HepG2 (cell line): ENCODE measurements around the gene MYL6. TPM values are rescaled to one million over a fixed set of nuclear protein-coding genes. Genes with fewer than 3 reads are reported as not detected.

Experiments
- ATRX ChIP-seq: sonication (generic); formaldehyde crosslinking; IDR thresholded peaks from 2 replicates; pipeline ENCODE4 v1.4.0; 2020; ENCODE audit warnings: missing genetic modification reagents, borderline replicate concordance
- FOXA3 ChIP-seq: IDR thresholded peaks from 2 replicates; pipeline ENCODE4 v1.6.1; 2016; ENCODE audit warnings: missing genetic modification reagents, missing compliant biosample characterization
- GTF3A ChIP-seq: sonication (generic); formaldehyde crosslinking; conservative IDR thresholded peaks from 2 replicates; pipeline ENCODE4 v1.4.0; 2020; ENCODE audit warnings: mild to moderate bottlenecking, missing genetic modification reagents
- HHEX ChIP-seq: IDR thresholded peaks from 2 replicates; pipeline ENCODE4 v1.6.1; 2016; ENCODE audit warnings: control low read depth
- HOXA7 ChIP-seq: sonication (generic); formaldehyde crosslinking; IDR thresholded peaks from 2 replicates; pipeline ENCODE4 v1.8.1; 2022; ENCODE audit warnings: mild to moderate bottlenecking, missing genetic modification reagents, moderate library complexity
- JUNB ChIP-seq: sonication (generic); formaldehyde crosslinking; IDR thresholded peaks from 2 replicates; pipeline ENCODE4 v1.8.0; 2022; ENCODE audit warnings: missing genetic modification reagents, mild to moderate bottlenecking, borderline replicate concordance
- KAT8 ChIP-seq: IDR thresholded peaks from 2 replicates; pipeline ENCODE4 v1.6.1; 2016; ENCODE audit warnings: missing genetic modification reagents, missing compliant biosample characterization
- MAFK ChIP-seq, 2 experiments: IDR thresholded peaks in 1 of 2; conservative IDR thresholded peaks in 1 of 2; 2 replicates each; pipeline ENCODE4 v1.6.1; 2011; ENCODE audit warnings: improper control_type of control experiment in 2 of 2, low read length in 2 of 2
- MED1 ChIP-seq: sonication (generic); formaldehyde crosslinking; IDR thresholded peaks from 2 replicates; pipeline ENCODE4 v1.4.0; 2020; ENCODE audit warnings: missing genetic modification reagents
- SNAI1 ChIP-seq: sonication (generic); formaldehyde crosslinking; IDR thresholded peaks from 2 replicates; pipeline ENCODE4 v1.5.0; 2020; ENCODE audit warnings: mild to moderate bottlenecking, missing genetic modification reagents, borderline replicate concordance
- ZNF607 ChIP-seq: sonication (generic); formaldehyde crosslinking; IDR thresholded peaks from 2 replicates; pipeline ENCODE4 v1.5.1; 2020; ENCODE audit warnings: missing genetic modification reagents, mild to moderate bottlenecking, borderline replicate concordance
- ZNF678 ChIP-seq: sonication (generic); formaldehyde crosslinking; IDR thresholded peaks from 2 replicates; pipeline ENCODE4 v1.4.0; 2020; ENCODE audit warnings: mild to moderate bottlenecking, missing genetic modification reagents
- ZSCAN12 ChIP-seq: sonication (generic); formaldehyde crosslinking; IDR thresholded peaks from 2 replicates; pipeline ENCODE4 v1.9.0; 2021; ENCODE audit warnings: mild to moderate bottlenecking, missing genetic modification reagents
- polyA plus RNA-seq, 8 experiments: library from polyadenylated mRNA; depleted of rRNA in 3 of 8; stranded (reverse) in 7 of 8; unstranded in 1 of 8; fragments of >200 nt; fragmentation: Illumina TruSeq in 4 of 8; extraction: Trizol in 4 of 8; gene quantifications; 2 replicates each; pipeline versions ENCODE4 v1.2.1 to v1.2.3, GENCODE V29; 2011 to 2016; ENCODE audit warnings: low read depth in 4 of 8, missing spikeins in 1 of 8, mixed read lengths in 1 of 8; ENCODE audit not compliant: insufficient read depth in 1 of 8
- total RNA-seq, 5 experiments: library from RNA; depleted of rRNA; stranded (reverse); fragments of >200 nt; fragmentation: Illumina TruSeq; extraction: Trizol; gene quantifications; 2 replicates each; pipeline ENCODE4 v1.2.3, GENCODE V29; 2016; ENCODE audit warnings: low read depth in 1 of 5
- TF ChIP-seq, protein P1 (sequence below): sonication (generic); formaldehyde crosslinking; IDR thresholded peaks from 2 replicates; pipeline ENCODE4 v1.4.0; 2020; ENCODE audit warnings: missing genetic modification reagents
- TF ChIP-seq, protein P2 (sequence below): IDR thresholded peaks from 2 replicates; pipeline ENCODE4 v1.6.1; 2016; ENCODE audit warnings: low read depth
- TF ChIP-seq, protein P3 (sequence below): IDR thresholded peaks from 2 replicates; pipeline ENCODE4 v1.6.1; 2016; ENCODE audit warnings: mild to moderate bottlenecking, missing biosample characterization, missing genetic modification reagents

Gene MYL6
- total and polyA plus RNA-seq, 2 of the 13 experiments (the other 11 are each of a cell fraction or from before 2014, with no cell fraction given), result 1,127 to 1,192 TPM

DNA sequence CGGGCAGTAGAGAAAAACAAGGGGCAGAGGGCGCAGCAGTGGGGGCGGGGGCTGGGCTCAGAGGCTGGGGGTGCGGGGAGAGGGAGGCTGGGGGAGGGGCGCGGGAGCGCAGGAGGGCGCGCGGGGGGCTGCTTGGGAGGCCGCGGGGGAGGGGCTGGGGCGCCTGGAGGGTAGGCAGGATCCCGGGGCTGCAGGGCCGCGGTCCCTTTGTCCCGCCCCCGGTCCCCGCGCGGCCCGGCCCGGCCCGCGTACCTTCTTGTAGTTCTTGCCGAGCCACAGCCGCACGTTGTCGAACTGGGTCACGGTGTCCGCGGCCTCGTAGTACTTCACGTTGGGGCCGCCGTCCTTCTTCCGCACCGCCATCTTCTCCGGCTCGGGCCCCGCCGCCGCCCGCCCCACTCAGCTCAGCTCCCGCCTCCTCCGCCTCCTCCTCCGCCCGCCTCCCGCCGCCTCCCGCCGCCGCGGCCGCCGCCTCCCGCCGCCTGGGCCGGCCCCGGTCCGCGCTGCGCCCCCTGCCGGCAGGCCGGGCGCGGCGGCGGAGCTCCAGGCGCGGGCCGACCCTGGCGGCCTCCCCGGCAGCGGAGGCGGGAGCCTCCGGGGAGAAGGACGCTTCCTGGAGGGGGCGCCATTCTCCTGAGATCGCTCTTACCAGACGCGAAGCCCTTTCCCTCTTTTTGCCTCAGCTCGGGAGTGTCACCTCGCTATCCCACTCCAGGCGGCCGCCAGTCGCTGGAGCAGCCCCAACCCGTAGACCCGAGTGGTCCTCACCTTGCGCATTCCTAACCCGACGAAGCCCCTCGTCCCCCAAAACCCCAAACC, 31.1 kb downstream of the MYL6 start, which contains the start of gene SMARCC2 (continued):
- TF ChIP-seq SNAI1 (CRISPR knock-in tag) (no peak), FOXA3 (0 out of 2 replicates have a peak, but pooled peaks have one; percentile 11), ZSCAN12 (no peak), JUNB (CRISPR knock-in tag) (no peak), HOXA7 (CRISPR knock-in tag) (no peak), MED1 (CRISPR knock-in tag) (peak; percentile 35; the same call in 1 of the 2 replicates), ZNF678 (CRISPR knock-in tag) (no peak), KAT8 (no peak), HHEX (CRISPR knock-in tag) (no peak), ZNF607 (CRISPR knock-in tag) (0 out of 2 replicates have a peak, but pooled peaks have one; percentile 38), ATRX (CRISPR knock-in tag) (no peak), GTF3A (no peak), MAFK (conservative IDR thresholded peaks at IDR 0.05 in 1 of 2, IDR thresholded peaks at IDR 0.05 in 1 of 2; ENCODE audit: low read length in 2 of 2) (no peak)
- TF ChIP-seq, protein P1, sequence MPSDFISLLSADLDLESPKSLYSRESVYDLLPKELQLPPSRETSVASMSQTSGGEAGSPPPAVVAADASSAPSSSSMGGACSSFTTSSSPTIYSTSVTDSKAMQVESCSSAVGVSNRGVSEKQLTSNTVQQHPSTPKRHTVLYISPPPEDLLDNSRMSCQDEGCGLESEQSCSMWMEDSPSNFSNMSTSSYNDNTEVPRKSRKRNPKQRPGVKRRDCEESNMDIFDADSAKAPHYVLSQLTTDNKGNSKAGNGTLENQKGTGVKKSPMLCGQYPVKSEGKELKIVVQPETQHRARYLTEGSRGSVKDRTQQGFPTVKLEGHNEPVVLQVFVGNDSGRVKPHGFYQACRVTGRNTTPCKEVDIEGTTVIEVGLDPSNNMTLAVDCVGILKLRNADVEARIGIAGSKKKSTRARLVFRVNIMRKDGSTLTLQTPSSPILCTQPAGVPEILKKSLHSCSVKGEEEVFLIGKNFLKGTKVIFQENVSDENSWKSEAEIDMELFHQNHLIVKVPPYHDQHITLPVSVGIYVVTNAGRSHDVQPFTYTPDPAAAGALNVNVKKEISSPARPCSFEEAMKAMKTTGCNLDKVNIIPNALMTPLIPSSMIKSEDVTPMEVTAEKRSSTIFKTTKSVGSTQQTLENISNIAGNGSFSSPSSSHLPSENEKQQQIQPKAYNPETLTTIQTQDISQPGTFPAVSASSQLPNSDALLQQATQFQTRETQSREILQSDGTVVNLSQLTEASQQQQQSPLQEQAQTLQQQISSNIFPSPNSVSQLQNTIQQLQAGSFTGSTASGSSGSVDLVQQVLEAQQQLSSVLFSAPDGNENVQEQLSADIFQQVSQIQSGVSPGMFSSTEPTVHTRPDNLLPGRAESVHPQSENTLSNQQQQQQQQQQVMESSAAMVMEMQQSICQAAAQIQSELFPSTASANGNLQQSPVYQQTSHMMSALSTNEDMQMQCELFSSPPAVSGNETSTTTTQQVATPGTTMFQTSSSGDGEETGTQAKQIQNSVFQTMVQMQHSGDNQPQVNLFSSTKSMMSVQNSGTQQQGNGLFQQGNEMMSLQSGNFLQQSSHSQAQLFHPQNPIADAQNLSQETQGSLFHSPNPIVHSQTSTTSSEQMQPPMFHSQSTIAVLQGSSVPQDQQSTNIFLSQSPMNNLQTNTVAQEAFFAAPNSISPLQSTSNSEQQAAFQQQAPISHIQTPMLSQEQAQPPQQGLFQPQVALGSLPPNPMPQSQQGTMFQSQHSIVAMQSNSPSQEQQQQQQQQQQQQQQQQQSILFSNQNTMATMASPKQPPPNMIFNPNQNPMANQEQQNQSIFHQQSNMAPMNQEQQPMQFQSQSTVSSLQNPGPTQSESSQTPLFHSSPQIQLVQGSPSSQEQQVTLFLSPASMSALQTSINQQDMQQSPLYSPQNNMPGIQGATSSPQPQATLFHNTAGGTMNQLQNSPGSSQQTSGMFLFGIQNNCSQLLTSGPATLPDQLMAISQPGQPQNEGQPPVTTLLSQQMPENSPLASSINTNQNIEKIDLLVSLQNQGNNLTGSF, result no peak
- TF ChIP-seq, protein P2, sequence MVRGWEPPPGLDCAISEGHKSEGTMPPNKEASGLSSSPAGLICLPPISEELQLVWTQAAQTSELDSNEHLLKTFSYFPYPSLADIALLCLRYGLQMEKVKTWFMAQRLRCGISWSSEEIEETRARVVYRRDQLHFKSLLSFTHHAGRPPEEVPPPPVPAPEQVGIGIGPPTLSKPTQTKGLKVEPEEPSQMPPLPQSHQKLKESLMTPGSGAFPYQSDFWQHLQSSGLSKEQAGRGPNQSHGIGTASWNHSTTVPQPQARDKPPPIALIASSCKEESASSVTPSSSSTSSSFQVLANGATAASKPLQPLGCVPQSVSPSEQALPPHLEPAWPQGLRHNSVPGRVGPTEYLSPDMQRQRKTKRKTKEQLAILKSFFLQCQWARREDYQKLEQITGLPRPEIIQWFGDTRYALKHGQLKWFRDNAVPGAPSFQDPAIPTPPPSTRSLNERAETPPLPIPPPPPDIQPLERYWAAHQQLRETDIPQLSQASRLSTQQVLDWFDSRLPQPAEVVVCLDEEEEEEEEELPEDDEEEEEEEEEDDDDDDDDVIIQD (CRISPR knock-in tag), result no peak
- TF ChIP-seq, protein P3, sequence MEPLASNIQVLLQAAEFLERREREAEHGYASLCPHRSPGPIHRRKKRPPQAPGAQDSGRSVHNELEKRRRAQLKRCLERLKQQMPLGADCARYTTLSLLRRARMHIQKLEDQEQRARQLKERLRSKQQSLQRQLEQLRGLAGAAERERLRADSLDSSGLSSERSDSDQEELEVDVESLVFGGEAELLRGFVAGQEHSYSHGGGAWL (CRISPR knock-in tag), result 0 out of 2 replicates have a peak, but pooled peaks have one; percentile 24
